Activated T-cell treated with anti-CD3 and anti-CD28 coated beads for 48 hours (primary cell): ENCODE measurements around the gene CD93.

Experiments
- DNase-seq: peaks from one replicate; pipeline ENCODE4 v3.0.0-alpha.2; 2020; ENCODE audit warnings: low read depth

The CD93 gene

DNA sequence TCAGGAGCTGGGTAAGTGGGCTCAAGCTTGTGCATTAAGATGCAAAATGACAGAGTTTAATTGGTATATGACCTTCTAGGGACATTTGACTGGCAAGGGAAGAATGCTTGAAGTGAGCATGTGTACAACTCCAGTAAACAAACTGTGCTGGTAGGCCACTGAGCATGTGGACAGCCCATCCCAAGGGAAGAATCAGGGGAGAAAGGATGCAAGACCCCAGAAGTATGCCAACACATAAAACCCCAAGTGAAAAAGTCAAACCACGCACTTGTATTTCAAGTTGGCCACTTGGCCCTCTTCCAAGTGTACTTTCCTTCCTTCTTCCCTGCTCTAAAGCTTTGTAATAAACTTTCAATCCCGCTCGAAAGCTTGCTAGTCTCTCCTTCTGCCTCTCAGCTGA, 26.3 kb downstream of the CD93 start:
- DNase-seq, result no peak

DNA sequence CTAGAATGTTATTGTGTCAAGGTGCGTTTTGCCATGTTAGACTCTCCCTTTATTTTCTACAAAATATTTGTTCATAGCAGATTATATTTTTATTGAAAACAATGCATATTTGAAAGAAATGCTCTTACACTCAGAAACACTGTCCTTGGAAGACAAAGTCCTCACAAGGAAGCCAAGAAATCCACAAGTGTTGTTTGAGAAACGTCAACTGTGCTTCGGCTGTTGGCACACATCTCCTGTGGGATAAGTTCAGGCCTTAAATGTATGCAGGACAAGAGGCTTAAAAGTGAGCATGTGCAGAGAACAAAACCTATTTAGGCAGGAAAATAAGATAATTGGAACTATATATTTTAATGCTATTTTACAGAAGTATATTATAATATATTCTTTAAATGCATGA, 27.1 kb downstream of the CD93 start:
- no peak for DNase-seq

DNA sequence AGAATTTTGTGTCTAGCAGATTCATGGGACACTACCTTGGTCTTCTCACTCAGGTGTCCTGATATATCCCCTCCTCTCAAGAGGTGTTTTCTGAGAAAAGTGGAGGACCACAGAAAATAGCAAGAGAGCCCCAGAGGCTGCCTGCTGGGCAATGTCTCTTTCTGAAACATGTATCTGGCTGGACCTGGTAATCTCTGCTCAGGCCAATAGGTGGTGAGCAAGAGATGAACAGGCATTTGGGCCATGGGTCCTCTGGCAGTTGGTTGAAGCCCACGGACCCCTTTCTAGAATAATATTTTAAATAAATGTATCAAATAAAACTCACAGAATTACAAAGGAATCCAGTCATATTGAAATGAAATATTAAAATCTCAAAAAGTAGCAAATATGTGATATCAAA, 27.9 kb downstream of the CD93 start:
- no peak for DNase-seq

DNA sequence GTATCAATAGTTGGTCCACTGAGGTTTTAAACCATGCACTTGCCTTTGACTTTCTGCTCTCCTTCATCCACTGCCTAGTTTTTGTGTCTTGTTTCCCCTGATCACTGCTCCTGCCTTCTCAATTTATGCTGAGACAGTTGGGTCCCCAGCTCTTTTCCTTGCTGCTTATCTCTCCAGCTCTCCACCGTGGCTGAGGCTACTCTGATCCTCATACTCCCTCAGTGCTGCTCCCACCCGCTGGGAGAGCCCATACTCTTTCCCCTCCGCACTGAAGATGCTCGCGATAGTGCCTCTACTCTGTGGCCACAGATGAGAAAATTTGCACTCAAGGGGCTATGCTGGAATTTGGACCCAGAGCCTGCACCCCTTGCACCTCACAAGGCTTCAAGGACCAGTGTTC, 33.2 kb downstream of the CD93 start:
- DNase-seq, result no peak

DNA sequence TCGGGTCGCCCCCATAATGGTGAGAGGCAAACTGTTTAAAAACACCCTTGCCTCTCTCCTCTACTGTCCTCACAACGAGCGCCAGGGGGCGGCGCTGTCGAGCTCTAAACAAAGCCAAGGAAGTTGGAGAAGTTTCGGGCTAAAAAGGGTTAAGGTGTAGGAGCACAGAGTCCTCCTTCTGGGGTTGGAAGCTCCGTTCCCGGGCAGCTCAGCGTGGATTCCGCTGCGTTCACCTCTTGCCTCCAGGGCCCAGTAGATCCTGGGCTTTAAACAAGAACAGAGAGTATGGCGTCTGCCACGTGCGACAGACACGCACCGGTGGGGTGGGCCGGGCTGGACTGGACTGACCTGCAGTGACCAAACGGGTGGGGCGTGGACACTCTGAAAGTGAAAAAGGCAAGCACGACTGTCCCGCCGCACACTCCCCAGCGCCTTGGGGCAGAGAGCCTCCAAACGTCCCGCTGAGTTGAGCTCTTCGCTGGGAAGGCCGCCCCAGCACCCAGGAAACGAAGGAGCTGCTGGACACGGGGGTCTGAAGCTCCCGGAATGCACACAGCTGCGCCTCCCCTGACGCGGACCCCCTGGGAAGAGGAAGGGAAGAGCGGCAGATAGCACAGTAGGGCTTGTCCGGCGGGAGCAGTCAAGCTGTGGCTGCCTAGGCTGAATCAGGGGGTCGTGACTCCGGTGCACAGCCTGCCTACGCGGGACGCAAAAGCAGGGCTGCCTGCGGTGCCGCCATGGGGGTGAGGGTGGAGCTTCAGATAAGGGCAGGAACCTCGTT, 35.1 kb downstream of the CD93 start:
- peak; percentile 44 for DNase-seq

DNA sequence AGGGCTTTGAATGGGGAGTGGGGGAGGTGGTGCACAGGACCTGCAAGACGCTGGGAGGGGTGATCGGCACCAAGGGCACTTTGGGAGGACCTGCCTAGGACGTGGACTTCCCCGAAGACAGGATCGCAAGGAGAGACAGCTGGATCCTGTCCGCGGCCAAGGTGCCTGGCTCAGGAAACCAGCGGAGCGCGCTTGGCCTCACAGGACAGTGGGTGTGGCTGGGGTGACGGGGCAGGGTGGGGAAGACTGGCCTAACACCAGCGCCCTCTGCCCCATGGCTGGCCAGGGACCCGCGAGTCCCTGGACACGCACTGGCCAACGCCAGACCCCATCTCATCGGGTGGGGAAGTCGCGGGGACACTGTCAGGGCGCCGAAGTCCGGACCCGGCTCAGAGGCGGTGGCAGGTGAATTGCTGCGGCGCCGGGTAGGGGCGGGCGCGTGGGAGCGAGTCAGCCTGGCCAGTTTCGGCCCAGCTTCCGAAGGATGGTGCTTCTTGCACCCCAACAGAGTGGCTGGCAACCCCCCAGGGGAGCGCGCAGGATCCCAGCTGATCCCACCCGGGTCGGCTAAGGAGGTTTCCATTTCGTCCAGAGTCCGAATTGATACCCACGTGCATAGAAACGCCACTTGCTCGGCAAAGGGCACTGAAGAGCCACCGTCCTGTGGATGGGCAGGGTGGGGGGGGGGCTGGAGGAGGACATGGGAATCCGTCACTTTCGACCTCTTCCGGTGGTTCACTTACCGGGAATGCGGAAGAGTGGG, 35.9 kb downstream of the CD93 start:
- no peak for DNase-seq

DNA sequence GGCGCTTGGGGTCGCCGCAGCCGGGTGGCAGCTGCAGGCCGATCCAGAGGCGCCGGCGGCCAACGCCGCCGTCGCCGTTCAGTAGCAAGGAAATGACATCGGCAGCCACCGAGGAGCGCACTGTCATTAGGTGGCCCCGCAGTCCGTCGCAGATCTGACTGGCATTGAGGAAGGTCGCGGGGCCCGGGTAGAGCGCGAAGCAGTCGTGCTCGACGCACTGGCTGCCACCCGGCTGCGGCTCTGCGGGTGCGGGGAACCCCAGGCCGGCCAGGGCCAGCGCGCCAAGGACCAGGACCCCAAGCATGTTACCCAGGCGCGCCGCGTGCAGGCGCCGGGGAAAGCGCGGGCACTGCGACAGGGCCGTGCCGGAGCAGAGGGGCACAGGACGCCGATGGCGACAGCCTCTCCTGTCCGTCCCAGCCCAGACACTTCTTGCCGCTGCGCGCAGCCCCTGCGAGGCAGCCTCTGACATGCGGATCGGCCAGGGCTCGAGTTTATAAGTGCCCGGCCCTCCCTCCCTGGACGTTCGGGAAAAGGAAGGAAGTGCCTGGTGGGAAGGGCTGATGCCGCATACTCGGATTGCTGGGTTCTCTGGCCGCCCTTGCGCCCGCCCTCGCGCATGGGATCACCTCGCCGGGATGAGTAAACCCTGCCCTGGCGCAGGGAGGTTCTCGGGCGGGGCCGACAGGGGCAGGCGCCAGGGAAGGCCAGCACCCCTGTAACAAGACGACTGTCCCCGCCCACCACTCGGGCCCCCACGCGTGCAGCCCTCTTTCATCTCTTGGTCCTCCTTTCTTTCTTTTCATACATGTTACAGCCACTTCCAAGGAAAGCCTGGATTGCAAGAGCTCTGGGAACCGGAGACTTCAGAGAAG, 36.7 kb downstream of the CD93 start, which contains the start of gene THBD:
TSS of gene THBD (minus strand) at position 472 of the 875 bp plus-strand sequence. CDS start at position 304, 168 bp downstream.
- no peak for DNase-seq

DNA sequence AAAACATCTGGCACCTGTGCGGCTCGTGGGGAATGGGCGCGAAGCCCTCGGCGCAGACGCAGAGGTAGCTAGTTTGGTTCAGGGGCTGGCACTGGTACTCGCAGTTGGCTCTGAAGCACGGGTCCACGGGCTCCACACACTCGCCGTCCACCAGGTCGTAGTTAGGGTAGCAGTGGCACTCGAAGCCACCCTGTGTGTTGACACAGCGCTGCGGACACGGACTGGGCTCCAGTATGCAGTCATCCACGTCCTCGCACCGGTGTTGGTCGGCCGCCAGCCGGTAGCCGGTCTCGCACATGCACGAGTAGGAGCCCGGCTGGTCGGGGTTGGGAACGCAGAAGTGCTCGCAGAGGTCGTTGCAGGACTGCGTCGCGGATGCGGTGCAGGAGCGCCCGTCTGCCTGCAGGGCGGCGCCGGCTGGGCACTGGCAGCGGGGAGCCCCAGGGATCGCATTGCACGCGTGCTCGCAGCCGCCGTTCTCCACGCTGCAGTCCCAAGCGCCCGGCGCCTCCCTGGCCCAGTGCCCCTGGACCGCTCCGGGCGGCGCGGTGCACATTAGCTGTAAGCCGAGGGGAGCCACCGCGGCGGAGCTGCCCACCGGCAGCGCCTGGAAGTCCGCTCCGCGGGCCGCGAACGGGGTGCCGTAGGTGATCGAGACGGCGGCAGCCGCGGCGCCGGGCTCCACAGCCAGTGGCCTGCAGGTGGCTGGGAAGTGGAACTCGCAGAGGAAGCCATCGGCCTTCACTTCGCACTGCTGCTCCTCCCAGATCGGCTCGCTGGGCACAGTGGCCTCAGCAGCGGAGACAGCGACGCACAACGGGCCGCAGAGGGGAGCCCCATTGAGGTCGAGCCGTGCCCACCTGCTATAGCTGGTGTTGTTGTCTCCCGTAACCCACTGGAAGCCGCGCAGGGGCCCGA, 37.6 kb downstream of the CD93 start:
- DNase-seq, result peak; percentile 42

DNA sequence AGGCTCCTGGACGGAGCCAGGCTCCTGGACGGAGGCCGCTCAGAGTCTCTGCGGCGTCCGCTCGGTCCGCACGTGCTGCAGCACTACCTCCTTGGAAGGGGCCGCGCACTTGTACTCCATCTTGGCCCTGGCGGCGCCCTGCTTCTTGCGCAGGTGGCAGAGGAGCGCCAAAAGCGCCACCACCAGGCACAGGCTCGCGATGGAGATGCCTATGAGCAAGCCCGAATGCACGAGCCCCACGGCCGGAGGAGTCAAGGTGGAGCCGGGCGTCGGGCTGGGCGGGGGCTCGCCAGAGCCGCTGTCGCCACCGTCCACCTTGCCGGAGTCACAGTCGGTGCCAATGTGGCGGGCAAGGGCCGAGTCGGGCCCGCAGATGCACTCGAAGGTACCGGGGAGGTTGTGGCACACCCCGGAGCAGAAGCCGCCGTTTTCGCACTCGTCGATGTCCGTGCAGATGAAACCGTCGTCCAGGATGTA, 38.3 kb downstream of the CD93 start:
- no peak for DNase-seq

DNA sequence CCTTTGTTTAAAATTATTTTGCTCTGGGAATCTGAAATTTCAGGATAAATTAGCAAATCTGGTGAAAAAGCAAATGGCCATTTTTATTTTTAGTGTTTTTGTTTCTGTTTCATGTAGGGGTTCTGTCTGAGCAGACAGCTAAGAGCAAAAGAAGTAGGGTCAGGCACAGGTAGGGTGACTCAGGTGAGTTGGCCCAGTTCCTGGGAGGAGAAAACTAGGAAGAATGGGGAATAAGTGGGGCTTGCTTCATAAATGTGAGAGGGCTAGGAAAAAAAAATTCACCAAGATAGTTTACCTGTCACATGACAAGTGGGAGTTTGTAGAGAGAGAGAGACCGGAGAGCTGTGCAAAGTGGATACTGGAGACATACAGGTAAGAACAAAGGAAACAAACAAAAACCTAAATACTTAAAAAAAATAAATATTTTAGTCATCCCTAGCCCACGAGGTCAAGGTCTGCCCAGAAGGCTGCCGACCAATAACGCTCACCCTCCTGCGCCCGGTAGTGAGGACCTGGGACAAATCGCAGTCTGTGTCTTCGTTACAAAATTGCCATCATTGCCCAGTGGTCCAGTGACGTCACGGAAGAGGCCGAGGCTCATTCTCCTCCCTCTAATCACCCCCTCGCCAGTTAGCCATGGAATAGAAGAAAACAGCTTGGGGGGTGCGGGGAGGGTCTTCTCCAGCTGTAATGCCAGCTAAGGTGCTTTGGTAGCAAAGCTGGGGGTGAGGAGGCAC, 39.0 kb downstream of the CD93 start:
- DNase-seq, result no peak

DNA sequence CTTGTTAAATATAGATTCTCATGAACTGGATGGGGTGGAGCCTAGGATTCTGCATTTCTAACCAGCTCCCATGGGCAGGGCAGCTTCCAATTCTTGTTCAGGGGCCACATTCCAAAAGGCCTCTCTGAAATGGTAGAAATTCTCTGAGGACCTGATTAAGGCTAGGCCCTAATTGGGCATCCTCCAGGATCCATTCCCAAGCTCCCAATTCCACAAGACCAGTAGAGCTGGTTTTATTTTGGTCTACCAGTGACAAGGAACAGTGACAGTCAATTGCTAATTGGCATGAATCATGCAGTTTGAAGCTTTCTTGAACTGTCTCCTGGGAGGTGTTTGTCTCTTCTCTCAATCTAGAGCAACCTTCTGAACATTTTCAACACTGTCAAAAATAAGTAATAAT, 39.7 kb downstream of the CD93 start:
- DNase-seq, result no peak

DNA sequence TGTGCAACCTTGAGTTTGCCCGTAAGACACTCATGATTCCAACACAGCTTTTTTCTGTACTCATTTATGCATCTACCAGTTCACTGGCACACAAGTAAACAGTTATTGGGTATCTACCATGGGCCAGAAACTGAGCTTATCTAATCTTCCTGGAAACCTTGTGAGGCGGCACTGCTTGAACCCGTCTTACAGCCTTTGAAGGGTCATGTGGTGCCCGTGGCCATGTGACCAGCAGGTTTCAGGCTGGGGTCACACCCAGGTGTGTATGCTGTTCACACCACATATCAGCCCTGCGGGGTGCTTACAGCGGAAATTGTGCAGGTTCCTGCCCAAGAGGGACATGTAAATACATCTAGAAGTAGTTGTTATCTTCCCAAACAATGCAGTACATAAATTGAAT, 42.7 kb downstream of the CD93 start:
- no peak for DNase-seq

DNA sequence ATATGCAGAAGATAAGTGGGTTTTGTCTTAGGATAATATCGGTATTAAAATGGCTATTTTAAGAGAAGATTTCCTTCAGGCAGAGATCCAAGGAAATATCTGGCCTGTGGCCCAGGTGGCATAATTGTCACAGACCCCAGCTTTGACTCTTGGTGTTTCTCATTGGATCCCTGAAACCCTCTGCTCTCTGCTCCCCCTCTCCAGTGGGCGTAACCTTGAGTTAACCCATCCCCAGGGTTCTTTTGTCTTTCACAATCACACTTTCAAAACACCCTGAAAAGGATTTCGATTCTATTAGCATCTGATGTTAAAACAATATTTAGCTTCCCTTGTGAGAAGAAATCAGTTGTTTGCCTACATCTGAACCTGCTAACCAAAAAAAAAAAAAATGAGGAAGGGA, 43.9 kb downstream of the CD93 start:
- no peak for DNase-seq

DNA sequence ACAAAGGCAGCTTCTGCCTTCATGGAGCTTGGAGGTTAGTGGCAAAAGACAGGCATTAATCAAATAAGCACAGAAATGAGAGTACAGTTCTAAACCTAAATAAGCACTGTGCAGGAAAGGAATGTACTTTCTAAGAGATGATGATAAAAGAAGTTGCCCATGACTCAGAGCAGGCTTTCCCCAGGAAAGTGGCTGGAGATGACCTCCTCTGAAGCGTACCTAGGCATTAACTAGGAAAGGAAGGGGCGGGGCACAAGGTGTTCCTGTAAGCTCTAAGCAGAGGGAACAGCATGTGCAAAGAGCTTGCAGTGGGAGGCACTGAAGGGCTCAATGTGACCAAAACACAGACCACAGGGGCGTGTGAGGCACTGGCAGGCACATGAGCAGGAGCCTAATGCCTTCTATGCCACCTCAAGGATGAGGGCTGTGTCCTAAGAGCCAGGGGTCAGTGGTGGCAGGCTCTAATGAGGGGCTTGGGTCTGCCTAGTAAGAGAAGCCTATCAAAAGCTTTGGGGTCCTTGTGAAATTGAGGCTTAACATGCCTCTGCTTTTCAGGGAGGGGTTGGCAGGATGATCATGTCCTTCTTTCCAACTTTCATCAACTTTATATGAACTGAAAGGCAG, 46.1 kb downstream of the CD93 start:
- DNase-seq, result no peak

DNA sequence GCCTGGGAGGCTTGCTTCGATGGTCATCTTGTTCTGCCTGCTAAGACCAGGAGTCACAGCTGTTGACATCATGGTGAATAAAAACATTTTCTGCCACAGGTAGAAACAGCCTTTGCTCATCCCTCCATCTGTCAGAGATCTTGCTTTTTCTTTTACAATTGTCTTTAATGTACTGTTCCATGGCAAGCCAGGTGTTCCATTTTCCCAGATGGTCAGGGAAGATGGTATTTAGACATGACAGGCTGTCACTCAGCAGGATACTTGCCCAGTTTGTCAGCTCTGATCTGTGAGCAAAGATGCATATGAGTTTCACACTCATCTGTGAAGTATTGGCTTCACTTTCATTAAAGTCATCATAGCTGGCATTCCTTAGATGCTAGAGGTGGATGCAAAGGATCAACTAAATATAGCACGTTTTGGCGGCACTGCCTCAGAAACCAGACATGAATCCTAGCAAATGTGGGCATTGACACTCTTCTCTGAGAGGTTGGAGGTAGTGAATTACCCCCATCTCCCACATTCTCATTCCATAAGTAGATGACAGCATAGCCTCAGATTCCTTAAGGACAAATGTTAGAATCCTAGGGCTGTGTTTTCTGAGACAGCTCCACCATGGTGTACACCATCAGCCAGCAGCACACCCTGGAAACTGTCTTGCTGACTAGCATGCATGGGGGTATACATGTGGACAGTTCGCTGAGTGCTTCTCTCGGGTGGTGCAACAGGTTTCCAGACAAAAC, 46.8 kb downstream of the CD93 start:
- no peak for DNase-seq

DNA sequence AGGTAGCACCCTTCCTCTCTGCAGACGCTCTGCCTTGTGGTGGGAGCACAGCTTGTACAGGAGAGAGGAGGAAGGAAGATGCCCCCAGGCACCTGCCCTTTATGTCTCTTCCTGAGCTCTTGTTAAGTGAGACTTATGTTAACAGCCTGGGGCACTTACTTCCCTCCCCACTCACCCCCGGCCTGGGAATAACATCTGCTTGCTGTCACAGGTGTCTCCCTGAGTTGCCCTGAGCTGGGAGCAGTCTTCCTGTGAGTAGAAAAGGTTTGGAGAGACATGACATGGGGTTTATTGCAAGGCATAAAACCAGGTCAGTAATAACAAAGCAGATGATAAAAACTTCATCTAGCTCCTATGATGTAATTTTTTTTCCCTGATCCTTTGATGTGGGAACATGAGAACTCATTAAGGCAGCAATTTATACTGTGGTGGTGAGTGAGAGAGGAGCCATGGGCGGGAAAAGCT, 49.1 kb downstream of the CD93 start:
- DNase-seq, result no peak

DNA sequence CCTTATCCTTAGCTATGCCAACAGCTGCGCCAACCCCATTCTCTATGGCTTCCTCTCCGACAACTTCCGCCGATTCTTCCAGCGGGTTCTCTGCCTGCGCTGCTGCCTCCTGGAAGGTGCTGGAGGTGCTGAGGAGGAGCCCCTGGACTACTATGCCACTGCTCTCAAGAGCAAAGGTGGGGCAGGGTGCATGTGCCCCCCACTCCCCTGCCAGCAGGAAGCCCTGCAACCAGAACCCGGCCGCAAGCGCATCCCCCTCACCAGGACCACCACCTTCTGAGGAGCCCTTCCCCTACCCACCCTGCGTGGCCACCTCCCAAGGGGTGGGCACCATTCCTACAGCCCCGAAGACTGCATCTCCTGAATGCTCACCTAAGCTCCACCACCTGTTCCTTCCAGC, 49.8 kb downstream of the CD93 start:
- no peak for DNase-seq

DNA sequence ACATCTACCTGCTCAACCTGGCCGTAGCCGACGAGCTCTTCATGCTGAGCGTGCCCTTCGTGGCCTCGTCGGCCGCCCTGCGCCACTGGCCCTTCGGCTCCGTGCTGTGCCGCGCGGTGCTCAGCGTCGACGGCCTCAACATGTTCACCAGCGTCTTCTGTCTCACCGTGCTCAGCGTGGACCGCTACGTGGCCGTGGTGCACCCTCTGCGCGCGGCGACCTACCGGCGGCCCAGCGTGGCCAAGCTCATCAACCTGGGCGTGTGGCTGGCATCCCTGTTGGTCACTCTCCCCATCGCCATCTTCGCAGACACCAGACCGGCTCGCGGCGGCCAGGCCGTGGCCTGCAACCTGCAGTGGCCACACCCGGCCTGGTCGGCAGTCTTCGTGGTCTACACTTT, 50.4 kb downstream of the CD93 start:
- no peak for DNase-seq
